KMS-11 (cell line): ENCODE results near the gene PPP2R5E.

Source experiments
- H2AFZ ChIP-seq: fragments of 200-600 bp; sonication (generic); 2 replicates; pipeline ENCODE4 v1.6.1; 2016; ENCODE audit warnings: antibody characterized with exemption, mixed run types, low read depth
- H3K27ac ChIP-seq: fragments of 200-600 bp; sonication (generic); 2 replicates; pipeline ENCODE4 v1.6.1; 2016; ENCODE audit warnings: mild to moderate bottlenecking, mixed run types
- H3K27me3 ChIP-seq: fragments of 200-600 bp; sonication (generic); 2 replicates; pipeline ENCODE4 v1.6.1; 2017; ENCODE audit warnings: mild to moderate bottlenecking, low read depth, mixed run types, moderate library complexity; ENCODE audit not compliant: insufficient read depth
- H3K36me3 ChIP-seq: fragments of 200-600 bp; sonication (generic); 2 replicates; pipeline ENCODE4 v1.6.1; 2017; ENCODE audit warnings: mild to moderate bottlenecking, mixed run types; ENCODE audit not compliant: insufficient read depth
- H3K4me1 ChIP-seq: fragments of 200-600 bp; sonication (generic); 2 replicates; pipeline ENCODE4 v1.6.1; 2016; ENCODE audit warnings: mild to moderate bottlenecking, low read depth, mixed run types; ENCODE audit not compliant: poor library complexity, severe bottlenecking
- H3K4me2 ChIP-seq: fragments of 200-600 bp; sonication (generic); 2 replicates; pipeline ENCODE4 v1.7.0; 2016; ENCODE audit warnings: mild to moderate bottlenecking, mixed run types
- H3K4me3 ChIP-seq: fragments of 200-600 bp; sonication (generic); IDR thresholded peaks from 2 replicates; pipeline ENCODE4 v1.6.1; 2017; ENCODE audit warnings: low read depth, low read length, mixed read lengths; ENCODE audit not compliant: insufficient read depth
- H3K79me2 ChIP-seq: fragments of 200-600 bp; sonication (generic); 2 replicates; pipeline ENCODE4 v1.6.1; 2016; ENCODE audit warnings: low read depth, mixed run types; ENCODE audit not compliant: insufficient read depth
- H3K9ac ChIP-seq: fragments of 200-600 bp; sonication (generic); 2 replicates; pipeline ENCODE4 v1.6.1; 2016; ENCODE audit warnings: mild to moderate bottlenecking, mixed run types
- H4K20me1 ChIP-seq: fragments of 200-600 bp; sonication (generic); 2 replicates; pipeline ENCODE4 v1.6.1; 2016; ENCODE audit warnings: mild to moderate bottlenecking, mixed run types; ENCODE audit not compliant: insufficient read depth
- CTCF ChIP-seq: fragments of 200-600 bp; sonication (generic); conservative IDR thresholded peaks from 2 replicates; pipeline ENCODE4 v1.6.1; 2017; ENCODE audit warnings: low read depth, mild to moderate bottlenecking, antibody characterized with exemption, low read length, moderate library complexity, mixed read lengths

PPP2R5E gene

GRCh38 chr14:63565448-63565847 lies 22.3 kb upstream of the PPP2R5E start:
- Histone ChIP-seq H3K9ac (no peak overlapping the region), H3K4me3 (no peak overlapping the region), H3K27ac (no peak overlapping the region), H3K27me3 (no peaks in the 10 kb centered on the region), H3K4me2 (no peak overlapping the region), H4K20me1 (no peaks in the 10 kb centered on the region), H2AFZ (no peak overlapping the region), H3K4me1 (no peaks in the 10 kb centered on the region), H3K79me2 (no peaks in the 10 kb centered on the region), H3K36me3 (no peaks in the 10 kb centered on the region)
- no peak for TF ChIP-seq CTCF

GRCh38 chr14:63564318-63564717 lies 21.1 kb upstream of the PPP2R5E start:
- H4K20me1 ChIP-seq, result no peaks in the 10 kb centered on the region
- no peaks in the 10 kb centered on the region for H3K36me3 ChIP-seq
- H3K9ac ChIP-seq, result no peak overlapping the region
- H3K27me3 ChIP-seq, result no peaks in the 10 kb centered on the region
- no peak overlapping the region for H3K4me3 ChIP-seq
- H3K4me2 ChIP-seq, result no peak overlapping the region
- H3K27ac ChIP-seq, result no peak overlapping the region
- H2AFZ ChIP-seq, result no peak overlapping the region
- TF ChIP-seq CTCF, result no peak
- H3K79me2 ChIP-seq, result no peaks in the 10 kb centered on the region
- H3K4me1 ChIP-seq, result no peaks in the 10 kb centered on the region

- Histone ChIP-seq H3K4me3 (no peak overlapping the region), H4K20me1 (no peaks in the 10 kb centered on the region), H3K27ac (no peak overlapping the region), H3K36me3 (no peaks in the 10 kb centered on the region), H3K9ac (no peak overlapping the region), H3K27me3 (no peaks in the 10 kb centered on the region), H2AFZ (no peak overlapping the region), H3K4me2 (no peak overlapping the region), H3K79me2 (no peaks in the 10 kb centered on the region), H3K4me1 (no peaks in the 10 kb centered on the region)
- no peak for TF ChIP-seq CTCF
These were observed 20.3 kb upstream of the PPP2R5E start for GRCh38 chr14:63563370-63564026.

GRCh38 chr14:63562405-63562804 lies 19.2 kb upstream of the PPP2R5E start:
- Histone ChIP-seq H3K79me2 (no peaks in the 10 kb centered on the region), H3K27ac (no peak overlapping the region), H2AFZ (no peak overlapping the region), H3K36me3 (no peaks in the 10 kb centered on the region), H3K4me1 (no peaks in the 10 kb centered on the region), H4K20me1 (no peaks in the 10 kb centered on the region), H3K9ac (no peak overlapping the region), H3K4me2 (no peak overlapping the region), H3K4me3 (no peak overlapping the region), H3K27me3 (no peaks in the 10 kb centered on the region)
- TF ChIP-seq CTCF, result no peak
